GM21723 (cell line): Measurements from ENCODE around the gene VAMP8.
"Not testable (repeated sequence)": the region's sequence is repeated elsewhere in the genome, so short reads cannot be mapped to it uniquely, and the experiment has no call there.

Source experiments
- ATAC-seq: cut with Tn5 transposase; IDR thresholded peaks from one replicate; pipeline ENCODE4 v1.9.1; 2021; ENCODE audit warnings: mild to moderate bottlenecking, moderate library complexity; ENCODE audit not compliant: unreplicated experiment

Gene VAMP8

DNA sequence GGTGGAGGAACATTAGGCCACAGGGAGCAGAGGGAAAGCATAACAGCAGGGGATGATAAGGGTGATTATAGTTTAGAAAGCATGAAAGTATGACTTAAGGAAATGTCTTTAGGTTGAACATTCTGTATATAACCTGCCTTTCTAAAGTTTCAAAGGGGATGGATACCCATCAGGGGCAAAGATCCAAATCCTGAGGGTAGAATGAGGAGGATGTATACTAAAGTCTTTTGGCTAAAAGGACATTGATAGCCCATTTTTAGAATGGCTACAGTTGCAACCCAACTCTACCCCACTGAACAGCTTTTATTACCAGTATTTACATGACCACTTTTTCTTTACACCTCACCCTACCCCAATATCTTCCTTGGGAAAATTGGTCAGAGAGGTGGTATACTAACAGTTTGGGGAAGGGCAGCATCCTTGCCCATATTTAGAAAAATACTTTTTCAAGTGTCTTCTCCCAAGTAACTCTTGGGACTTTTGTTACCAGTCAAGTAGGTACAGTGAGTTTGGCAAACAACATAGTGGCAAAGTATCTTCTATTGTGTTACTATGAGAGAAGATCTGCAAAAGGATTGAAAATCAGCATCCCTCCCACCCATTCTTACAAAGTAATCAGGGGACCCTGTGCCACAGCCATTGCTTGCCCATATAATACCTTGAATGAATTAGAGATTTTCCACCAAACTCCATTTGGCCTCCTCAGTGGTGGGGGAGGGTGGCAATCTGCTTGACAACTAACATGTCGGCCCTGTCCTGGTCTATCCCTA is 30.1 kb upstream of the VAMP8 start:
- no peak for ATAC-seq

DNA sequence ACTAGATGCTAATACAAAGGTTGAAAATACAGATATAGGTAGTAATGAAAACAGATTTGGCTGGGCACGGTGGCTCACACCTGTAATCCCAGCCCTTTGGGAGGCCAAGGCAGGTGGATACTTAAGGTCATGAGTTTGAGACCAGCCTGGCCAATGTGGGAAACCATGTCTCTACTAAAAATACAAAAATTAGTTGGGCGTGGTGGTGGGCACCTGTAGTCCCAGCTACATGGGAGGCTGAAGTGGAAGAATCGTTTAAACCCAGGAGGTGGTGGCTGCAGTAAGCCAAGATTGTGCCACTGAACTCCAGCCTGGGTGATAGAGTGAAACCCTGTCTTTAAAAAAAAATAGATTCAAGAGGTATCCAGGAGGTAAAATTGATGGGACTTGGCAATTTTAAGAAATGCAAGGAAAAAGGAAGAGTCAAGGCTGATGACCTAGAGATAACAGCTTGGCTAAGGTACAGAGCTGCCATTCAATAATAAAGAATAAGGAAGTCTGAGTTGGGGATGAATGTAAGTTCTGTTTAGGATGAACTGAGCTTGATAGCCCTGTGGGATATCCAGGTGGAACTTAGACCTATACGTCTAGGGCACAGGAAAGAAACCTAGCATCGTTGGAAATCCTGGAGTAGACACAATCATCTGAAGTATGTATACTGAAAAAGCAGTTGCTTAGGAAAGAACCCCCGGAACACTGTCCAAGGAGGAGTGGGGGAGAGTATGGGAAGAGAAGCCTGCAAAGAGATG is 29.4 kb upstream of the VAMP8 start:
- ATAC-seq, result no peak

DNA sequence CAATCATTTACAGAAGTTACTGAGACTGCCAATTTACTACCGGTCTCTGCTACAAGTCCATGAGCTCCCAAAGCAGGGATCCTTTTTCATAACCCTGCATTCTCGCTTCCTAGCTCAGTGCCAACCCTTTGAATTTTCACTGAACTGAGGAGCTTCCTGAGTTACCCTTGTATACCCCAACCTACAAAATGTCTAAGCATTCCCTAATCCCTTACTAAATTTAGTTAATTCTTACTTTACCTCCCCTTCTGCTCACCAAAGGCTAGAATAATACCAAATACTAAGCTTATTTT is 28.8 kb upstream of the VAMP8 start:
- no peak for ATAC-seq

DNA sequence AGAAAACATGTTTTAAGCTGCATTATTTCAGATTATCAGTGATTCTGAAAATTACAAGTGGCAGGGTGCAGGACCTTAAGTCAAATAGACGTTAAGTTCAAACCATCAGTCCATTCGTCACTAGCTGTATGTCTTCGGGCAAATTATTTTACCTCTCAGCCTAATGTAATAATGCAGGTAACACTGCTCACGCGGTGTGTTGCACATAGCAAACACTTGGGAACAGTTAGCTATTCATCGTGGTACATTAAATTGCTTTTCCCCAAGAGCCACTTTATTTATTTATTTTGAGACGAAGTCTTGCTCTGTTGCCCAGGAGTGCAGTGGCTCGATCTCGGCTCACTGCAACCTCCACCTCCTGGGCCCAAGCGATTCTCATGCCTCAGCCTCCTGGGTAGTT is 28.3 kb upstream of the VAMP8 start:
- no peak for ATAC-seq

DNA sequence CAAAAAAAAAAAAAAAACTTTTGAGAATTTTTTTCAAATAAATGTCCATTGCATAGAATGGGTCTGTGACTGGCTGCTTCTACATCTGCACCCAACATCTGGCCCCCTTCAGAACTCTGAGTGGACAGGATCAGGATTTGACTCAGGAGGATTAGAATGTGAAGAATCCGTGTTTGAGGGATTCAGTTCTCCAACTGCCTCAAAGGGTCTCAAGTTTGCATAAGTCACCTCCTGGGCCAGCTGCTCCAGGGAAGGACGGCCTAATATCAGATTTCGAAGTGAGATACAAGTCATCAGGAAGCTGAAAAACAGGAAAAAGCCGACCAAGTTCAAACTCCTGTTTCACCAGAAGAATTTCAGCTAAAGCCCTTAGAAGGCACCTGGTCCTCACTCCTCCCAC is 27.6 kb upstream of the VAMP8 start:
- no peak for ATAC-seq

DNA sequence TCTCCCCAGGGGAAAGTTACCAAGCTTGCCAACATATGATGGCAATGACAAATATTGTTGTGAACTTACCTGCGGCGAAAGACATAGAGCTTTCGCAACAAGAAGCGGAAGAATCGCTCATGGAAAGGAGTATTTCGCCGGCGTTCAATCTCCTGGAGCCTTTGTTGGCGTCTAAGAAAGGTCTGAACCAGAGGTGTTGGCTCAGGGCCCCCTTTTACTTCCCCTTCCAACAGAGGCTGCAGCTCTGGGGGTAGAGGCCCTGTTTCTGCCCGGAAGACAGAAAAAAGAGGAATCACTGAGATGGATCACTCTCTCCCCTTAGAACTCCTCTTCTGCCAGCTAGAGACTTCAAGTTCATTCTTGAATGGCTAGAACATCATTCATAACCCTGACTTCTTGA is 26.9 kb upstream of the VAMP8 start:
- ATAC-seq, result no peak

DNA sequence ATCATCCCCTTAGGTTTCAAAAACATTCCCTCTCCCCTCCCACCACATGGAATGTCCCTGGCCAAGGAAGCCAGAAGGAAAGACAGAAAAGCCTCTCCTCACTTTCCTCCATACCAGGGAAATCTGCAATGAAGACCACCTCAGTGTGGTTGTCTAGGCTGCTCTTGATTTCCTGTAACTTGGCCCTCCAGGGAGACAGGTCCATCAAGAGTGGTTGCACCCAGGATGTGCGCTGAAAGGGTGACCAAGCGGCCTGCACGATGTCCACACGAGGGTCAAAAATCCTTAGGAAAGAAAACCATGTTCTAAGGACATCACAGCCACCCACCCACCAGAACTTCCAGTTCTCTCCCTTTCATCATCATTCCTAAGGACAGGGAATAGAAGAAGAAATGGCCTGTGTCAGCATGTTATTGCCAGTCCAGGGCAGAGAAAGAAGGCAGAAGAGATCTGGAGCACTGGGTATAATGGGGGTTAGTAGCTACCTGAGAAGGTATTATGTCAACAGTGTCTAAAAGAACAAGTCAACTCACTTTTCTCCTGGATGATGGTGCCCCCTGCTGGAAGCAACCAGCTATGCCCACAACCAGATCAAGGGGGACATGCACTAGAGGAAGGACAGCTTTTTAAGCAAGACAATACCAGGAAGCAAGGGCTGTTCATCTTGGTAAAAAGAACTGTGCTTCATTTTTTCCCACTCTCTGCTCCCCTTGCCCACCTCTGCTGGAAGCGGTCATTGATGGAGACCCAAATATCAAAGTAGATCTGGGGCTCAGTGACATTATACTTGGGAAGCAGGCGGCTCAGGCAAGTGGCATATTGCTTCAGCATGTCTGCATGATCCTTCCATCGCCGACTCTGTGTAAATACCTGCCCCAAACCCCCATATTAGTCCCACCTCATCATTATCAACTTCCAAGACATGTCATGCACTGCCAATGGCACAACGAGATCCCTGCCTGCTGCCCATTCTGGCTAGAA is 25.4 kb upstream of the VAMP8 start:
- peak; percentile 70 for ATAC-seq

DNA sequence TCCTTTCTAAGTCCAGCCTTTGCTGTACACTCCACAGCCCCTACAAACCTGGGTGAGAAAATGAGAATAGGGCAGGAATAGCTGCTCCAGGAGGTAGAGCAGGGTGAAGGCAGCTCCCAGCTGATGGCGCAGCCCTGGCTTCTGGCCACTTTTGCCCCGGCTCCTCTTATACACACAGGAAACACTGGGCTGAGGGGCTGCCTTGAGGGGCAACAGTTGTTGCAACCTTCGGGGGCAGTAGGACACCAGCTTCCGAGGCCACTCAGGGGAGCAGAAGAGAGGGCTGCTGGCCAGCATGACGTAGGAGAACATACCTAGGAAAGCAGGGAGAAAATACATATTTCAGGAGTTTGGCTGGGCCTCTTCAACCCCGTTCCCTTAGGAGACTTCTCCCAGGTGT is 24.2 kb upstream of the VAMP8 start:
- no peak for ATAC-seq

DNA sequence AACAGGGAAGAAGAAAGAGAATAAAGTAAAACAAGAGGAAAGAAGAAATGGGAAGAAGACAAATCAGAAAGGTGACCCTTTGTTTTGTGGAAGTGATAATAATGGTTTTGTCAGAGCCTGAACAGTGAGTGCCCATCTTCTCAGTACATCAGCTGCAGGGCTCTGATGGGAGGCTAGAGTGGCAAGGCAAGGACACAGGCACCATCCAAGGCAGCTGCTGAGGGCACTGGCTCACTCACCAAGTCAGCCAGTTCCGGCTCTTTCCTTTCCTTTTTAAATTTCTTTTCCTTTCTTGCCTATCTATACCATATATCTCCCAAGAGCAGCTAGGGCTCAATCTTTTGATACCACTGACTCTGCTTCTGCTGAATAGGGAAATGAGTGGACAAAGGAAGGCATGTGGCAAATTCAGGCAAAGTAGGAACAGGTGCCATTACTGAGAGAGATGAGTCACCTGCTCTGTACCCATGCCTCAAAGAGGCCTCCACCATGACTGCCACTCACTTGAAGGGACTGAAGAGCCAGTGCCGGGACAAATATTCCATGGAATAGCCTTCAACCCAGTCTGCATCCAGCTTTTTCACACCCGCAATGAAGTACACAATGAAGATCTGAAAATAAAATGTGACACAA is 22.3 kb upstream of the VAMP8 start:
- ATAC-seq, result no peak

DNA sequence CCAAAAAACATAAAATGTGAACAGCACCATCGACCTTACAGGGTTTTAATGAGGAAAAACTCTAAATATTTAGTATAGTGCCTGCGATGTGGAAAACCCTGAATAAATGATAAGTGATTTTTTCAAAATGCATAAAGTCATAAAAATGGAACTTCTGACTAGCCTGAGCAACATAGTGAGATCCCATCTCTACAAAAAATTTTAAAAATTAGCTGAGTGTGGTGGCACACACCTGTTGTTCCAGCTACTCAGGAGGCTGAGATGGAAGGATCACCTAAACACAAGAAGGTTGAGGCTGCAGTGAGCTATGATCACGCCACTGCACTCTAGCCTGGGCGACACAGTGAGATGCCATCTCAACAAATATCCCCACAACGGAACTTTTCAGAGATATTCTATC is 20.3 kb upstream of the VAMP8 start:
- no peak for ATAC-seq

DNA sequence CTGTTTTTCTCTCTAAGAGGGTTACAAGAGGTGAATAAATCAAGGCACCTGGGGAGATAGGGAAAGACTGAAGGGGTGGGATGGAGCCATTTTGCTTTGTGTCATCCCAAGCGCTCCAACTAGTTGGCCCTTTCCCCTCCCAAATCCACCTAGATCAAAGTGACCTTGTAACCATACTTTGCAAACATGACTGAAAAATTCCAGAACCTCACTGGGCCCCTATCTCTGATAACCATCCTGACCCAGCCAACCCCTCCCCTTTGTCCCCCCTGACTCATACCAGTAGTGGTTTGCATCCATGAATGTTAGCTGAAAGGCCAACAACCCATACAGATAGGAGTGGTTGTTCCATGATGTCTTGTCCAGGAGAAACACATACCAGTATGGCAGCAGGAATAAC is 19.2 kb upstream of the VAMP8 start:
- ATAC-seq, result no peak

DNA sequence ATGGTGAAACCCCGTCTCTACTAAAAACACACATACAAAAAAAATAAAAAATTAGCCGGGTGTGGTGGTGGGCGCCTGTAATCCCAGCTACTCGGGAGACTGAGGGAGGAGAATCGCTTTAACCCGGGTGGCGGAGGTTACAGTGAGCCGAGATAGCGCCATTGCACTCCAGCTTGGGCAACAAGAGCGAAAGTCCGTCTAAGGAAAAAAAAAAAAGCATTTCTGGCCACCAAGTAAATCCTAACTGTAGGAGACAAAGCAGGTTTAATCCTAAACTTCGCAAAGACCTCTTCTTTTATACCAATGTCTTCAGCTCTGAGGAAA is 17.0 kb upstream of the VAMP8 start:
- ATAC-seq, result not testable (repeated sequence)

DNA sequence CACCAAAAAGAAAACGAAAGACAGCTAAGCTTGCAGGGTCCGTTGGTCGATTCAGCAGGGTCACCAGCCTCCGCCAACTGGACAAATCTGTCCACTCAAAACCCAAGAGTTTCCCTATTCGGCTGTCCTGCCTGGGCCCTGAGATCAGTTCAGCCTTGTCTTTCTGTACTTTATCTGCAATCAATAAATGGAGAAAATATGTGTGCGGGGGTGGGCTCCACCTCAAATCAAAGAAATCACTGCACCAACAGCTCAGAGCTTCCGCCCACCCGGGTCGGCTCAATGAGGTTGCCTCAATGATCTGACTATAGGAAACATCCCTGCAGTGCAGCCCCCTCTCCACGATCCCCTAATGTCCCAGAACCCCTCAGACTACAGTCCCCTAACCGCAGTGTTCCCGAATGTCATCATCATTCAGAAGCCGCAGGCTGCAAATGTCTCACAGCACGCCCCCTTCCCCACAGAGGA is 16.5 kb upstream of the VAMP8 start:
- ATAC-seq, result peak; percentile 15

DNA sequence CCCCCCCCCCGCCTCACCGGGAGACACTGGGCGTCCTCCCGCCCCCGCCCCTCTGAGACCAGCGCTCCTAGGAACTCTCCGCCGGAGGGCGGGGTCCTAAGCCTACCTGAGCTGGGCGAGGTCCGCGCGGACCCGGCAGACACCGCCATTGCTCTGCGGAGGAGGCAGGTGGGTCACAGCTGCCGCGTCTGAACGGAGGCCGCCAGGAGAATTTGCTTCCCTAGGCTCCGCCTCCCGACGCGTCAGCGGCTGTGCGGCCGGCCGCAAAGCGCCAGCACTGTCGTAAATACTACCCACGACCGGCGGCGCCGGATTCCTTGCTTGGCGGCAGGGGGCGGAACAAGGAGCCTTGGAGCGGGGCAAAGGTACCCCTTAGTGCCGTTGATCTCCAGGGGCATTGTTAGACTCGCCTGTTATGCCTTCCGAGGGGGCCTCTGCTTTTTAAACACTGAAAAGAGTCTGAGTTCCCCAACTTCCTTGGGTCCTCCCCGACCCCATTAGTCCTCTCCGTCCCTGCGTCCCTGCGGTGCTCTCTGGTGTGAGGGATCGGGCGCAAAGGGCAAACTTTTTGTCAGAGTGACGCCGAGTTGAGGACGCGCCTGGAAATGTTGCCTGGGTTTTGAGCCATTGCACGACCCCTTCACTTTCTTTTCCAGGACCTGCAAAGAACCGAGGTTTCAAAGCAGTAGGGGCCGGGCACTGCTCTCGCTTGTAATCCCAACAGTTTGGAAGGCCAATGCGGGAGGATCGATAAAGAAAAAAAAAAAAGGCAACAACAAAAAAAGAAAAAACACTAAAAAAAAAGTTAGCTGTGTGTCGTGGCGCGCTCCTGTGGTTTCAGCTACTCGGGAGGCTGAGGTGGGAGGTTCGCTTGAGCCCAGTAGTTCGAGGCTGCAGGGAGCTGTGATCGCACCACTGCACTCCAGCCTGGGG is 15.8 kb upstream of the VAMP8 start, which contains the start of gene GGCX:
GGCX (minus strand) TSS at position 214 of the 933 bp plus-strand sequence; CDS start at position 149, 65 bp downstream.
- ATAC-seq, result peak; percentile 88

DNA sequence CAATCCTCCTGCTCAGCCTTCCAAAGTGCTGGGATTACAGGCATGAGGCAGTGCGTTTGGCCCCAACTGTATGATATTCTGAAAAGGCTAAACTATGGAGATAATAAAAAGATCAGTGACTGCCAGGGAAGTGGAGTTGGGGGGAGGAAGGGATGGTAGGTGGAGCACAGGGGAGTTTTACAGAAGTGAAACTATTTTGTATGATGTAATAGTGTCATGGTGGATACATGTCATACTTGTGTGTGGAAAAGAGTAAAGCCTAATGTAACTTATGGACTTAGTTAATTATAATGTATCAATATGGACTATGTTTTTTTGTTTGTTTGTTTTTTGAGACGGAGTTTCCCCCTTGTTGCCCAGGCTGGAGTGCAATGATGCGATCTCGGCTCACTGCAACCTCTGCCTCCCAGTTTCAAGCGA is 13.2 kb upstream of the VAMP8 start:
- no peak for ATAC-seq

DNA sequence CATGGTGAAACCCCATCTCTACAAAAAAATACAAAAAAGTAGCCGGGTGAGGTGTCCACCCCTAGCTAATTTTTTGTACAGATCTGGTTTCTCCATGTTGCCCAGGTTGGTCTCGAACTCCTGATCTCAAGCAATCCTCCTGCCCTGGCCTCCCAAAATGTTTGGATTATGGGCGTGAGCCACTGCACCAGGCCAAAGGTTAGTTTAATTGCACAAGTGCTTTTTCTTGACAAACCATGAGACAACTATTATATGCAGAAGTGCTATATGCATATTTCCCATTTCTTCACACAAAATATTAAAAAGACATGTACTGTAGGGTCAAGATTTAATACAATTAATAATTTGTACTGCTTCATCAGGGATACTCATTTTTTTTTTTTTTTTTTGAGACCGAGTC is 11.1 kb upstream of the VAMP8 start:
- no peak for ATAC-seq

DNA sequence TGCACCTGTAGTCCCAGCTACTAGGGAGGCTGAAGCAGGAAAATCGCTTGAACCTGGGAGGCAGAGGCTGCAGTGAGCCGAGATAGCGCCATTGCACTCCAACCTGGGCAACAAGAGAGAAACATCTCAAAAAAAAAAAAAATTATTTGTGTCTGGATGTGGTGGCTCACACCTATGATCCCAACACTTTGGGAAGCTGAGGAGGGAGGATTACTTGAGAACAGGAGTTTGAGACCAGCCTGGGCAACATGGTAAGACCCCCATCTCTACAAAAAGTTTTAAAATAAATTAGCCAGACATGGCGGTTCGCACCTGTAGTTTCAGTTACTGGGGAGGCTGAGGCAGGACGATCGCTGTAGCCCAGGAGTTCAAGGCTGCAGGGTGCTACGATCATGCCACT is 1.6 kb upstream of the VAMP8 start:
- ATAC-seq, result no peak

DNA sequence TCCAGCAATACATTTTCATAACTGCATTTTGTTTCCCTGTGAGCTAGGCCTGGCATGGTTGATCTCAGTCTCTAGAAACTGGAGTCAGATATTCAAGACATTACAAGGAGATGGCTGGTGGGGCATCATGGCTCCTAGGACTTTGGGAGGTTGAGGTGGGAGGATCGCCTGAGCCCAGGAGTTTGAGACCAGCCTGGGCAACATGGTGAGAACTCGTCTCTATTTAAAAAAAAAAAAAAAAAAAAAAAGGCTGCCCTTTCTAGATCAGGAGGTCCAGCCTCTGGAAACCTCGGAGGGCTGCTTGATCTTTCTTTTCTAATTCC is 362 bp upstream of the VAMP8 start:
- ATAC-seq, result no peak

DNA sequence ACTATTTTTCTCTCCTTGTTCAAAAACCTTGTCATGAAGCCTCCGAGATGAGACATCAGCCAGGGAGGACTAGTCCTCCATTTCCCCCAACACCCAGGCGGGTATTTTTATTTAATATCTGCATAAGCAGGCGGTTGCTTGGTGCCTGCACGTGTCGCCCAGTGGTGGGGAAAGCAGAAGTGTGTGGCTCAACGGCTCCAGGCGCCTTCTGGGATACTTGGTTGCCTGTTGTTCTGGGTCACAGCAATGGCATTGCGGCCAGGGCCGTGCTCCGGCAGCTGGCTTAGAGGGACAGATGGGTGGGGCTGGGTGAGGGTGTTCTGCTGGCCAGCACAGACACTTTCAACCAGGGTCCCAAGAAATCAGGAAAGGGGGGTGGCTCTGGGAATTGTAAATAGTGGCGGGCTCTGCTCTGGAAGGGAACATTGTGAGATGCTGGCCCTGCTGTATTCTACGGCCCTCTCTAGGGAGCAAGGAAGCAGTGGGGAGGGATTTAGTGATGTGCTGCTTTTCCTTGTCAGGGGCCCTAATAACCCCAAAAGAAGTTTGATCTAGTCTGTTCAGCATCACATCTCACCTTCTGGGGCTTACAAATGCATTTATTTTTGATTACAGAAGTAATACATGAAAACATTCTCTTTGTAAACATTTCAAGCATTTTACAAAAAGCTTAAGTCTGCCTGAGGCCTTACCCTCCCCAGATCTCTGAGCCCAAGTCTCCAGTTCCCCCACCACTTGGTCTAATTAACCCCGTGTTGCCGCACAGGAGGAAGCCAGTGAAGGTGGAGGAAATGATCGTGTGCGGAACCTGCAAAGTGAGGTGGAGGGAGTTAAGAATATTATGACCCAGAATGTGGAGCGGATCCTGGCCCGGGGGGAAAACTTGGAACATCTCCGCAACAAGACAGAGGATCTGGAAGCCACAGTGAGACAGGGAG is 1.1 kb downstream of the VAMP8 start:
- ATAC-seq, result peak; percentile 43
